WI38 (cell line): ENCODE data around the gene SNTG2.

Experiments
- H3K4me3 ChIP-seq: 2 replicates; pipeline ENCODE4 v1.5.1; 2011; ENCODE audit warnings: low read depth, mild to moderate bottlenecking, control low read depth, low read length
- TF ChIP-seq, protein P1 (sequence below): IDR thresholded peaks from 2 replicates; pipeline ENCODE4 v1.5.1; 2012; ENCODE audit warnings: low read depth, mild to moderate bottlenecking, control low read depth, low read length

SNTG2 gene

DNA sequence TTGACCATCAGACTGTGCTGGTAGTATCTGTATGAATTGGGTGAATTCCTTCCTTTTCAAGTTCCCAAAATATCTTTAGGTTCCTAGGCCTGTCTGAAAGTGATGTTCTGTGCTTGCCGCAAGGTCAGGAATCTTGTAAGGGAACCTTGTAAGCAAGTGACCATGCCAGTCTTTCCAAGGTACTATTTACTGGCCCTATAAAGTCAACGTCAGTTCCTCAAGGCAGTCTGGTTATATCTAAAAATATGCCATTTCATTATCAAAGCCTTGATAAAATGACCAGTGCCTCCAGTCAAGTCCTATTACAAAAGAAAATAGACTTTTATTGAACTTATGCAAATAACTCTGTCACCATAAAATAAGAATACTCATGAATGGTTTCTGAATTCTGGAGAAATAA lies 374.2 kb downstream of the SNTG2 start:
- H3K4me3 ChIP-seq, result no peak overlapping the region
- TF ChIP-seq, protein P1, sequence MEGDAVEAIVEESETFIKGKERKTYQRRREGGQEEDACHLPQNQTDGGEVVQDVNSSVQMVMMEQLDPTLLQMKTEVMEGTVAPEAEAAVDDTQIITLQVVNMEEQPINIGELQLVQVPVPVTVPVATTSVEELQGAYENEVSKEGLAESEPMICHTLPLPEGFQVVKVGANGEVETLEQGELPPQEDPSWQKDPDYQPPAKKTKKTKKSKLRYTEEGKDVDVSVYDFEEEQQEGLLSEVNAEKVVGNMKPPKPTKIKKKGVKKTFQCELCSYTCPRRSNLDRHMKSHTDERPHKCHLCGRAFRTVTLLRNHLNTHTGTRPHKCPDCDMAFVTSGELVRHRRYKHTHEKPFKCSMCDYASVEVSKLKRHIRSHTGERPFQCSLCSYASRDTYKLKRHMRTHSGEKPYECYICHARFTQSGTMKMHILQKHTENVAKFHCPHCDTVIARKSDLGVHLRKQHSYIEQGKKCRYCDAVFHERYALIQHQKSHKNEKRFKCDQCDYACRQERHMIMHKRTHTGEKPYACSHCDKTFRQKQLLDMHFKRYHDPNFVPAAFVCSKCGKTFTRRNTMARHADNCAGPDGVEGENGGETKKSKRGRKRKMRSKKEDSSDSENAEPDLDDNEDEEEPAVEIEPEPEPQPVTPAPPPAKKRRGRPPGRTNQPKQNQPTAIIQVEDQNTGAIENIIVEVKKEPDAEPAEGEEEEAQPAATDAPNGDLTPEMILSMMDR, result no peak

DNA sequence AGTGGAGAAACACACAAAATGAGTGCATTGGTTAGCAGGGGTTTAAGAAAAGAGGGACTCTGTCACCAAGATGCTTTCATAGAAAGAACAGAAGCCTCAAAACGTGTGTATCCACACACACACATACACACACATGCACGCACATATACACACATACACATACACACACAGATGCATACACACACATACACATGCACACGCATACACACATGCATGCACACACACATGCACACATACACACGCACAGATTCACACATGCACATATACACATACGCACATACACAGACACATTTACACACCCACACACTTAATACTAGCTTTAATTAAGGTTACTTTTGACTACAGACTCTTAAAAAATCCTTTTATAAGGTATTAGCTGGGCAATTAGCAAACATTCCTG lies 378.0 kb downstream of the SNTG2 start:
- no peak overlapping the region for H3K4me3 ChIP-seq
- TF ChIP-seq, protein P1, result no peak

DNA sequence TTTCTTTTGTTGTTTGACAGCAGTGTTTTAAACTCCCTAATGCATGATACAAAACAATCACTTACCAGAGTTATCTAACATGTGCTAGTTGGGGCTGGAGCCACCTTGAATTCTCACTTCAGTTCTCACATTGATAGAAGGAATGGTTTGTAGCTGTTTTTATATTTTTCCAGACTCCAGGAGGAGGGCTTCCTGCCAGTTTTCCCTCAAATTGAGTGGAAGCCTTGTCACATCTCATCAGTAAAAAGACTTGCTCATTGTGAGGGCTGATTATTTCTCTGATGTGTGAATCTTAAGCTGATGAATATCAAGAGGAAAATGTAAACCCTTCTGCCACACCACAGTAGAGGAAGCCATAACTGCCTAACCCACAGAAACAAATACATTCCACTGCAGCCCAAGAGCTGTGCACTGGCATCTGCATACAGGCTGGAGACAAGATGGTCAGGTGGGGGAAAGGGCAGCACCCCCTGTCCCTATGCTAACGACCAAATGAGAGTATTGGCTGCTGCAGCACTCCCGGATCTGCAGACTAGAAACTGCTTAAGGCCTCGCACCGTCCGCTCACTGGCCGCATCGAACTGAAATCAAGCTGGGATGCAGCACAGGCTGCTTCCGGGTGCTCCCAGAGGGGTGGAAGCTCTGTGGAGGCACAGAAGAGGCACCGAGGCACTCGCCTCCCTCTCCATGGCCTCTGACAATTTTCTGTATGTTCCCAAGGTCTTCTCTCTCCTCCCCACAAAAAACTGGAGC lies 388.9 kb downstream of the SNTG2 start:
- TF ChIP-seq, protein P1, result no peak
- no peak overlapping the region for H3K4me3 ChIP-seq

DNA sequence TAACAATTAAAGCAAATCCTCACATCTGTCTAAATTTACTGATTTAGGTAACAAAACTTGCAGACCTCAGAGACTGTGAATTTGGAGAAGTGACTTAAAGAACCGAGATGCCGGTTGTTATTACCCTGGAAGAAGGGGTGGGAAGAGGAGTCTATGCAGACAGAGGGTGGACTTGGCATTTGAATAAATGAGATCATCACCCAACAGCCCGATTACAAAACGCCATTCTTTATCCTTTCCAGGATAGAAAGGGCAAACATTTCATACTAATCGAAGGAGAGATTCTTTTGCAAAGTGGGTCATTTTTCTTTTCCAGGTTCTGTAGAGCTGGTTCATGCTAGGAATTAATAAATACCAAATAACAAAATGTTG lies 389.5 kb downstream of the SNTG2 start:
- no peak overlapping the region for H3K4me3 ChIP-seq
- TF ChIP-seq, protein P1, result no peak

DNA sequence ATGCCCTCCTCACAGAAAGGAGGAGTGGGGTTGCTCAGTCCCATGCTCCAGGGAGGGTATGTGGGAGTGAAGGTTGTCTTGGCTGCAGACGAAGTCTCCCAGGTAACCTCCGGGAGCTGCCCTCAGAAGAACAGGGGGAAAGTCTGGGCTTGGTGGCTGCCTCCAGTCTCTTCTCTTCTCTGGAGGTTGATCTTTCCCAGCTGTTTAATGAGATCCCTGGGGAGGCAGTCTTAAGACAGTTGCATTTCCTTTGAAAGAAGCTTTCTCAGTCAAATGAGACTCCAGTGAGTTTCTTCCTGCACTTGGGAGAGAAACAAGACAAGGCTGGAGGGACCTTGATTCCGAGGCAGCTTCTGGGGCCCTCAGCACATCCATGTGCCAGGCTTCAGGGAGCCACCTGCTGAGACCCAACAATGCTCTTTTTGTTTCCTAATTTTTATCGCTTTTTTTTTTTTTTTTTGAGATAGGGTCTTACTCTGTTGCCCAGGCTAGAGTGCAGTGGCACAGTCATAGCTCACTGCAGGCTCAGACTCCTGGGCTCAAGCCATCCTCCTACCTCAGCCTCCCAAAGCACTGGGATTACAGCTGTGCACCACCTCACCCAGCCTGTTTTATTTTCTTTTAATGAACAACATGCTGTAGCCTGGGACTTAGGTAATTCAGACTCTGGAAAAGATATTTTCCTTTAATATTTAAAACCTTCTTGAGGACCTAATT lies 390.9 kb downstream of the SNTG2 start:
- H3K4me3 ChIP-seq, result no peak overlapping the region
- TF ChIP-seq, protein P1, result no peak

DNA sequence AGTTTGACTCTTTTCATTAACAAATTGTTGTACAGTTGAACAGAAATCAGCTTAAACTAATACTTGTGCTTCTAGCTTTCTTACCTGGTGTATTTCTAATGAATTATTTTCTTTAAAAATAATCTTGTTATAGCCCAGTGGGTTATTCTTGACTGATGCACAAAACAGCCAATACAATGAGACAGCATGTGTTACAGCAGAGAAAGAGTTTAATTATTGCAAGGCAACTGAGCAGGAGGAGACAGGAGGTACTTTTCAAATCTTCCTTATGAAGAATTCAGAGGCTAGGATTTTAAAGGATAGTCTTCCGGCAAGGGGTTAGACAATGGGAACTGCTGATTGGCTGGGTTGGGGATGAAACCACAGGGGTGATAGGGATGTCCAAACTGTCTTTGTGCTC lies 398.1 kb downstream of the SNTG2 start:
- H3K4me3 ChIP-seq, result no peak overlapping the region
- TF ChIP-seq, protein P1, result no peak

DNA sequence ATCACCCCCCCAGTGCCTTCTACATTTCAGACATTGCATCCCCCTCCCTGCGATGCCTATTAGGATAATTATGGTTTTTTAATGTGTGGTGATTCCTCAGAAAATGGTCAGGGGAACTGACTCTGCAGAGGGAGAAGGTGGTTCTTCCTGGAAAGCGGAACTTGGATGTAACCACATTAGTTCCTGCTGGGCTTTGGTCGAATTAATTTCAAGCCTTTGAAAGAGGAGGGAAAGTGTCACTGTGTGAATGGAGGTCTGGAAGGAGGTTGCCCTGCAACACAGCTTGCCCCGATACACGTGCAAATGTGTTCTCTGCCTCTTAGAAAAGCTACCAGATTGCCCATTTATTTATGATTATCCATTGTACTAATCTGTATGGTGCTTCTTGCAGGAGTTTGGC lies 399.5 kb downstream of the SNTG2 start:
- TF ChIP-seq, protein P1, result no peak
- no peak overlapping the region for H3K4me3 ChIP-seq
